ENCODE measurements around the gene MCU. TPM values are rescaled to one million over a fixed set of nuclear protein-coding genes. Genes with fewer than 3 reads are reported as not detected.

MCU gene
- total and polyA plus RNA-seq, 2 of the 4 experiments (the other 2 are of a cell fraction), result 36.2 to 36.7 TPM

- 100% methylated on average over 2 of the region's 3 CpGs; no CpG with 5 or more reads in 1 of the 2 experiments for WGBS, 2 experiments (ENCODE audit: extremely low coverage in 2 of 2, insufficient read length in 1 of 2)
- dilution Hi-C loops (cut with HindIII; ENCODE audit: low sequenced_read_pairs, unreplicated experiment), result no loop called here
- Histone ChIP-seq H3K18ac (ENCODE audit: low read depth, low read length) (peak overlapping the region; percentile 54; the same call in 1 of the 2 replicates), H2BK15ac (ENCODE audit: low read depth, low read length) (no peak overlapping the region), H3K27me3 (ENCODE audit: control insufficient read depth, insufficient read depth, low read length) (no peaks in the 10 kb centered on the region), H4K20me1 (ENCODE audit: insufficient read depth, low read length) (peaks cover 10% of the 10 kb centered on the region; the same call in 1 of the 2 replicates), H2BK5ac (ENCODE audit: low read depth, low read length, poor library complexity, severe bottlenecking) (peak overlapping the region; percentile 23), H2BK20ac (ENCODE audit: low read depth, low read length) (no peak overlapping the region), H2AFZ (replicated peaks; ENCODE audit: low read length, poor library complexity) (no peak overlapping the region), H3K14ac (replicated peaks; ENCODE audit: low read depth, low read length) (peak overlapping the region; percentile 72), H3K9ac (ENCODE audit: low read depth, low read length) (no peak overlapping the region), H3K79me1 (ENCODE audit: low read depth in 1 of 2, low read length in 2 of 2) (peaks cover 15 to 67% of the 10 kb centered on the region in 2 experiments), H3K23ac (ENCODE audit: low read depth, low read length) (peak overlapping the region; percentile 48; the same call in 1 of the 2 replicates), H3K36me3 (ENCODE audit: control insufficient read depth, insufficient read depth, low read length) (no peaks in the 10 kb centered on the region), H3K4me3 (ENCODE audit: insufficient read depth, low read depth, low read length) (no peak overlapping the region), H2AK9ac (replicated peaks; ENCODE audit: low read depth, low read length, poor library complexity) (no peak overlapping the region), H4K5ac (ENCODE audit: low read depth, low read length) (peak overlapping the region; percentile 19; the same call in 1 of the 2 replicates), H2AK5ac (ENCODE audit: low read depth, low read length) (no peak overlapping the region), H3K4me1 (ENCODE audit: control insufficient read depth, insufficient read depth, low read length) (peaks cover 2% of the 10 kb centered on the region; the same call in 1 of the 2 replicates), H2BK120ac (ENCODE audit: low read depth, low read length) (peak overlapping the region; percentile 42; the same call in 1 of the 2 replicates), H3K4ac (ENCODE audit: low read depth, low read length) (0 out of 2 replicates have a peak overlapping the region, but pooled peaks have one; percentile 10), H3K9me3 (ENCODE audit: control insufficient read depth, insufficient read depth, low read length) (no peaks in the 10 kb centered on the region), H3K4me2 (ENCODE audit: low read depth, low read length) (peak overlapping the region; percentile 31; the same call in 1 of the 2 replicates), H3K27ac (ENCODE audit: insufficient read depth, low read length) (no peak overlapping the region), H3K56ac (ENCODE audit: extremely low read depth, insufficient read depth, low read length) (no peak overlapping the region), H4K91ac (ENCODE audit: insufficient read depth, low read depth, low read length) (no peak overlapping the region), H4K8ac (ENCODE audit: low read depth in 2 of 2, low read length in 2 of 2) (peak overlapping the region in 1 of 2 experiments; percentile 67; a peak in 2 of 4 replicates), H3K9me1 (ENCODE audit: insufficient read depth, low read length) (peaks cover 7% of the 10 kb centered on the region)
- intact Hi-C loops (cut with micrococcal nuclease), result no loop called here
- in situ Hi-C loops (cut with MboI; ENCODE audit: low sequenced_read_pairs), result no loop called here
- ATAC-seq (ENCODE audit: low read depth) (peak; percentile 78), DNase-seq (peak; percentile 67)
- ChIA-PET CTCF (interaction anchor here (0.6 to 1.5 kb wide), 5 partner anchors 9 to 131 kb away, joined by 3 to 8 read pairs (median 5); no protein-coding TSS in a partner anchor), POLR2A (ENCODE audit: unreplicated experiment) (no interaction called here)
- BruUV-seq (replicated peaks), result no TSS peak
- TF ChIP-seq CHD1 (IDR thresholded peaks at IDR 0.05; ENCODE audit: low read depth, low read length) (no peak), SMC3 (IDR thresholded peaks at IDR 0.05; ENCODE audit: low read depth, low read length) (0 out of 2 replicates have a peak, but pooled peaks have one; percentile 24), CTCF (conservative IDR thresholded peaks at IDR 0.05; ENCODE audit: low read depth, low read length) (peak; percentile 29; the same call in 1 of the 2 replicates), RAD21 (IDR thresholded peaks at IDR 0.05; ENCODE audit: low read length) (peak; percentile 39), MAFK (IDR thresholded peaks at IDR 0.05; ENCODE audit: low read depth, low read length) (peak; percentile 38; the same call in 1 of the 2 replicates)
Measured at GRCh38 chr10:72702868-72703581, 11.1 kb downstream of the MCU start.

Measured in IMR-90 (cell line).